Body of pancreas (tissue), 4 donors: ENCODE results near the gene RGS6. TPM values are rescaled to one million over a fixed set of nuclear protein-coding genes. Genes with fewer than 3 reads are reported as not detected.

Experiments used
- ATAC-seq: fragments of 150-250 bp; one replicate; pipeline ENCODE4 v1.9.1; 2016
- DNase-seq, 4 donors: peaks; one replicate each; pipeline ENCODE4 v3.0.0-alpha.2; 2019
- H3K27ac ChIP-seq, 4 donors: fragments of 200-600 bp; sonication (generic); 1 replicate in 3 of 4; 2 replicates in 1 of 4; pipeline versions ENCODE4 v1.5.1 to v1.6.1; 2016 to 2019; ENCODE audit warnings: mild to moderate bottlenecking in 1 of 4, mixed read lengths in 1 of 4, moderate library complexity in 1 of 4
- H3K27me3 ChIP-seq, 2 donors: fragments of 200-600 bp; sonication (generic); one replicate each; pipeline ENCODE4 v1.6.0; 2016; ENCODE audit warnings: mild to moderate bottlenecking in 1 of 2
- H3K36me3 ChIP-seq, 2 donors: fragments of 200-600 bp; sonication (generic); replicated peaks in 1 of 2; 2 replicates each; pipeline ENCODE4 v1.5.1; 2016; ENCODE audit warnings: low read depth in 2 of 2; ENCODE audit not compliant: insufficient read depth in 1 of 2
- H3K4me1 ChIP-seq: fragments of 200-600 bp; sonication (generic); one replicate; pipeline ENCODE4 v1.6.0; 2016
- H3K4me3 ChIP-seq, 2 donors: fragments of 200-600 bp; sonication (generic); 1 replicate in 1 of 2; 2 replicates in 1 of 2; pipeline ENCODE4 v1.5.1; 2016 to 2019
- H3K9me3 ChIP-seq, 3 donors: fragments of 200-600 bp; sonication (generic); 1 replicate in 2 of 3; 2 replicates in 1 of 3; pipeline ENCODE4 v1.5.1; 2016
- CTCF ChIP-seq, 7 experiments: fragments of 450-650 bp in 4 of 7; fragments of 200-600 bp in 3 of 7; sonication (generic) in 3 of 7; IDR thresholded peaks; one replicate each; pipeline ENCODE4 v1.5.1; 2016 to 2019; ENCODE audit warnings: antibody characterized with exemption in 7 of 7
- POLR2A ChIP-seq, 3 donors: fragments of 450-650 bp; IDR thresholded peaks; one replicate each; pipeline ENCODE4 v1.6.1; 2016; ENCODE audit warnings: antibody characterized with exemption in 3 of 3, mild to moderate bottlenecking in 2 of 3
- WGBS, 2 donors: methylation state at CpG; one replicate each; pipeline ENCODE4 v1.1.5; 2017; 5-methylcytosine and 5-hydroxymethylcytosine counted together
- intact Hi-C: fragments of 100-400 bp; cut with DNase I; formaldehyde crosslinking; loops from one replicate; pipeline ENCODE4 v1.15.1; 2023
- total RNA-seq, 2 donors: library from RNA; depleted of rRNA; stranded (reverse); fragments of >200 nt; gene quantifications; one replicate each; pipeline ENCODE4 v1.1.0, GENCODE V29; 2016

RGS6 gene
- total RNA-seq, 2 donors from 2014 or later: 0.26 to 1.3 TPM

DNA sequence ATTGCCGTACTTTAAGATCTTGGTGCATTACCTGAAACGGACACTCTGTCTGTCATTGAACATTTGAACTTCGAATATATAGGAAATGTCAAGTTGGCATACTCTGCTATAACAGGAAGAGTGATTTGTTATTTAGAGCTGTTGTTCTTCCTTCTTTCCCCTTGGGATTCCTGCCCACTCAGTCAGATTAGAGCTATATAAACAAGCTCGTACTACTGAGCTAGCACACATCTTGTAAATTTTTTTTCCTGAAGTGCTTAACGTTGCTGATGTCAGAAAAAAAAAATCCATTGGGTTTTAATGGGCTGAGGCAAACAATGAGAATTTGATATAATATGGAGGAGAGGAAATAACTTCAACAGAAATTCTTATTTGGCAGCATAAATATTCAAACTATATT is 26.8 kb downstream of the RGS6 start:
- H3K36me3 ChIP-seq: no peaks in the 10 kb centered on the region
- no peaks in the 10 kb centered on the region for H3K27me3 ChIP-seq
- TF ChIP-seq CTCF (IDR thresholded peaks at IDR 0.05) (no peak), POLR2A (IDR thresholded peaks at IDR 0.05) (no peak)
- WGBS, 2 donors: 32 to 33% methylated on average over 5 of the region's 5 CpGs
- H3K4me3 ChIP-seq: no peak overlapping the region
- H3K27ac ChIP-seq: no peak overlapping the region
- no peak for DNase-seq
- ATAC-seq: no peak
- no peaks in the 10 kb centered on the region for H3K4me1 ChIP-seq
- intact Hi-C loops: no loop called here
- H3K9me3 ChIP-seq: no peaks in the 10 kb centered on the region

GRCh38 chr14:71960494-71961353 is 28.5 kb downstream of the RGS6 start:
- ATAC-seq: no peak
- Histone ChIP-seq H3K27me3 (no peaks in the 10 kb centered on the region), H3K27ac (no peak overlapping the region), H3K9me3 (no peaks in the 10 kb centered on the region), H3K4me1 (no peaks in the 10 kb centered on the region), H3K36me3 (no peaks in the 10 kb centered on the region), H3K4me3 (no peak overlapping the region)
- intact Hi-C loops: no loop called here
- no peak for DNase-seq
- TF ChIP-seq POLR2A (IDR thresholded peaks at IDR 0.05) (no peak), CTCF (IDR thresholded peaks at IDR 0.05) (no peak)
- WGBS, 2 donors: 51 to 52% methylated on average over 8 of the region's 8 CpGs

- WGBS, 2 donors: 39 to 46% methylated on average over 4 of the region's 4 CpGs
- intact Hi-C loops: no loop called here
- DNase-seq (no peak), ATAC-seq (no peak)
- no peaks in the 10 kb centered on the region for H3K27me3 ChIP-seq
- no peak for TF ChIP-seq POLR2A (IDR thresholded peaks at IDR 0.05)
- TF ChIP-seq CTCF (IDR thresholded peaks at IDR 0.05): no peak
- H3K4me3 ChIP-seq: no peak overlapping the region
- no peak overlapping the region for H3K27ac ChIP-seq
- H3K36me3 ChIP-seq: no peaks in the 10 kb centered on the region
- no peaks in the 10 kb centered on the region for H3K9me3 ChIP-seq
- no peaks in the 10 kb centered on the region for H3K4me1 ChIP-seq
Observed at GRCh38 chr14:71961972-71962371, 29.7 kb downstream of the RGS6 start.

GRCh38 chr14:71964716-71965115 is 32.5 kb downstream of the RGS6 start:
- Histone ChIP-seq H3K27ac (no peak overlapping the region), H3K4me3 (no peak overlapping the region), H3K27me3 (no peaks in the 10 kb centered on the region), H3K9me3 (no peaks in the 10 kb centered on the region), H3K4me1 (no peaks in the 10 kb centered on the region), H3K36me3 (no peaks in the 10 kb centered on the region)
- DNase-seq: no peak
- 53 to 59% methylated on average over 7 of the region's 7 CpGs for WGBS, 2 donors
- TF ChIP-seq CTCF (IDR thresholded peaks at IDR 0.05): no peak
- TF ChIP-seq POLR2A (IDR thresholded peaks at IDR 0.05): no peak
- no peak for ATAC-seq
- intact Hi-C loops: no loop called here

GRCh38 chr14:71966528-71966927 is 34.3 kb downstream of the RGS6 start:
- H3K9me3 ChIP-seq: no peaks in the 10 kb centered on the region
- TF ChIP-seq POLR2A (IDR thresholded peaks at IDR 0.05) (no peak), CTCF (IDR thresholded peaks at IDR 0.05) (no peak)
- H3K27me3 ChIP-seq: no peaks in the 10 kb centered on the region
- DNase-seq (no peak), ATAC-seq (no peak)
- no peak overlapping the region for H3K4me3 ChIP-seq
- H3K4me1 ChIP-seq: no peaks in the 10 kb centered on the region
- H3K36me3 ChIP-seq: no peaks in the 10 kb centered on the region
- no peak overlapping the region for H3K27ac ChIP-seq
- intact Hi-C loops: no loop called here
- 55 to 70% methylated on average over 2 of the region's 2 CpGs for WGBS, 2 donors
